NB4 (cell line): ENCODE results near the gene CERCAM.

Experiments used
- DNase-seq: peaks from one replicate; pipeline ENCODE4 v3.0.0; 2010; ENCODE audit warnings: low read depth
- H3K4me3 ChIP-seq: one replicate; pipeline ENCODE4 v1.5.1; 2011; ENCODE audit warnings: mild to moderate bottlenecking, low read depth, low read length, moderate library complexity
- MYC ChIP-seq: IDR thresholded peaks from 2 replicates; pipeline ENCODE4 v1.6.1; 2011; ENCODE audit warnings: low read depth, low read length
- POLR2A ChIP-seq: IDR thresholded peaks from 2 replicates; pipeline ENCODE4 v1.6.1; 2011; ENCODE audit warnings: mild to moderate bottlenecking; ENCODE audit not compliant: insufficient read length; ENCODE audit errors: extremely low read depth
- TF ChIP-seq, protein P1 (sequence below): IDR thresholded peaks from 2 replicates; pipeline ENCODE4 v1.6.1; 2011; ENCODE audit warnings: low read depth, low read length
- TF ChIP-seq, protein P2 (sequence below): IDR thresholded peaks from one replicate; pipeline ENCODE4 v1.5.1; 2012; ENCODE audit warnings: low read depth, low read length

The CERCAM gene

DNA sequence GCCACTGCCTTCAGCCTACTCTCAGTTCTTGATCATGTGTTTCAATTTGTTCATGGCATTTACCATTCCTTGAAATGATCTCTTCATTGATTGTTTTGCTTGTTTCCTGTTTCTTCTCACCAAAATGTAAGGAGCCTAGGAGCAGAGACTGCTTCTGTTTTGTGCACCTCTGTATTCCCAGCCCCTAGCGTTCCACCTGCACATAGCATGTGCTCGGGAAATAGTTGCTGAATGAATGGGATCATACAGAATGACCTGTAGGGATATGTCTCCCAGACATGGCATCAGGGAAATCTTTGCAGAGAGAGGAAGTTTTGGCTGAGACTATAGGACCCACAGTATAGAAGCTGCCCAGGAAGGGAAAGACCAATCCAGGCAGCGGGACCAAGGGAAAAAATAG lies 6.2 kb upstream of the CERCAM start:
- no peak for DNase-seq
- TF ChIP-seq MYC (no peak), POLR2A (no peak)
- TF ChIP-seq, protein P1, sequence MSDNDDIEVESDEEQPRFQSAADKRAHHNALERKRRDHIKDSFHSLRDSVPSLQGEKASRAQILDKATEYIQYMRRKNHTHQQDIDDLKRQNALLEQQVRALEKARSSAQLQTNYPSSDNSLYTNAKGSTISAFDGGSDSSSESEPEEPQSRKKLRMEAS = no peak
- TF ChIP-seq, protein P2, sequence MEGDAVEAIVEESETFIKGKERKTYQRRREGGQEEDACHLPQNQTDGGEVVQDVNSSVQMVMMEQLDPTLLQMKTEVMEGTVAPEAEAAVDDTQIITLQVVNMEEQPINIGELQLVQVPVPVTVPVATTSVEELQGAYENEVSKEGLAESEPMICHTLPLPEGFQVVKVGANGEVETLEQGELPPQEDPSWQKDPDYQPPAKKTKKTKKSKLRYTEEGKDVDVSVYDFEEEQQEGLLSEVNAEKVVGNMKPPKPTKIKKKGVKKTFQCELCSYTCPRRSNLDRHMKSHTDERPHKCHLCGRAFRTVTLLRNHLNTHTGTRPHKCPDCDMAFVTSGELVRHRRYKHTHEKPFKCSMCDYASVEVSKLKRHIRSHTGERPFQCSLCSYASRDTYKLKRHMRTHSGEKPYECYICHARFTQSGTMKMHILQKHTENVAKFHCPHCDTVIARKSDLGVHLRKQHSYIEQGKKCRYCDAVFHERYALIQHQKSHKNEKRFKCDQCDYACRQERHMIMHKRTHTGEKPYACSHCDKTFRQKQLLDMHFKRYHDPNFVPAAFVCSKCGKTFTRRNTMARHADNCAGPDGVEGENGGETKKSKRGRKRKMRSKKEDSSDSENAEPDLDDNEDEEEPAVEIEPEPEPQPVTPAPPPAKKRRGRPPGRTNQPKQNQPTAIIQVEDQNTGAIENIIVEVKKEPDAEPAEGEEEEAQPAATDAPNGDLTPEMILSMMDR = no peak
- no peak overlapping the region for H3K4me3 ChIP-seq

DNA sequence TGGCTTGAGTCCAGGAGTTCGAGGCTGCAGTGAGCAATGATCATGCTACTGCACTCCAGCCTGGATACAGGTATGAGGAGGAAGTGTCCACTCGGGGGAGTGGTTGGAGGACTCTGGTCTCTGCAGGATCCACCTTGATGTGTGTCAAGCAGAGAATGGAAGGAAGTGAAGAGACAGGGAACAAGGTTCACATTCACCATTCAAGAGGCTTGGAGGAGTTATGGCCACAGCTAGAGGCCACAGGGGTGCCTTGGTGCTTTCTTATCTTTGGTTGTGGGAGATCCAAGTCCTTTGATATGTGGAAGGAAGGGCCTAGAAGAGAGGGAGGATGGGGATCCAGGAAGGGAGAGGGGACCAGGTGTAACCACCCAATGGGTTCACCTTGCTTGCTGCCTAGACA lies 5.4 kb upstream of the CERCAM start:
- no peak for DNase-seq
- H3K4me3 ChIP-seq = no peak overlapping the region
- no peak for TF ChIP-seq POLR2A
- TF ChIP-seq, protein P2 = no peak
- TF ChIP-seq, protein P1 = no peak
- TF ChIP-seq MYC = no peak

DNA sequence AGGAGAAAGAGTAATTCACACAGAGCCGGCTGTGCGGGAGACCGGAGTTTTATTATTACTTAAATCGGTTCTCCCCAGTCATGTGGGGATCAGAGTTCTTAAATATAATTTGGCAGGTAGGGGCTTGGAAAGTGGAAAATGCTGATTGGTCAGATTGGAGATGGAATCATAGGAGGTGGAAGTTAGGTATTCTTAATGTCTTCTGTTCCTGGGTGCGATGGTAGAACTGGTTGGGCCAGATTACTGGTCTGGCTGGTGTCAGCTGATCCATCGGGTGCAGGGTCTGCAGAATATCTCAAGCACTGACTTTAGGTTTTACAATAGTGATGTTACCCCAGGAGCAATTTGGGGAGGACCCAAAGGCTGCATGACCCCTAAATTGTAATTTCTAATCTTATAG lies 4.6 kb upstream of the CERCAM start:
- TF ChIP-seq, protein P1 = no peak
- TF ChIP-seq, protein P2 = no peak
- TF ChIP-seq MYC = no peak
- no peak for TF ChIP-seq POLR2A
- H3K4me3 ChIP-seq = no peak overlapping the region
- no peak for DNase-seq

DNA sequence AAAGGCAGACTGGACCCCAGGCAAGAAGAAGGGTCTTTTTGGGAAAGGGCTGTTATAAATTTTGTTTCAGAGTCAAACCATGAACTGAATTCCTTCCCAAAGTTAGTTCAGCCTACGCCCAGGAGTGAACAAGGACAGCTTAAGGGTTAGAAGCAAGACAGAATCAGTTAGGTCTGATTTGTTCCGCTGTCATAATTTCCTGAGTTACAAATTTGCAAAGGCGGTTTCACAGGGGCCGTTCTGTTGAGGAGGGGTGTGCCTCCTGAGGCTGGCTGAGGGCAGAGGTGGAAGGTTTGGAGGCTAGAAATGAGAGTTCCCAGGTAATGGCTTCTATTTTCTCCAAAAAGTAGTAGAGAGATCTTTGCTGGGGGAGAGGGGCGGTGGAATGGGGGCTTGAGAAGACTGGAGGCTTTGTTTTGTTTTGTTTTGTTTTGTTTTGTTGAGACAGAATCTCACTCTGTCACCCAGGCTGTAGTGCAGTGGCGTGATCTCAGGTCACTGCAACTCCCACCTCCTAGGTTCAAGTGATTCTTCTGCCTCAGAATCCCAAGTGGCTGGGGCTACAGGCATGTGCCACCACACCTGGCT lies 4.1 kb upstream of the CERCAM start:
- TF ChIP-seq, protein P1 = no peak
- TF ChIP-seq MYC (no peak), POLR2A (no peak)
- TF ChIP-seq, protein P2 = no peak
- no peak overlapping the region for H3K4me3 ChIP-seq
- peak; percentile 56 for DNase-seq

DNA sequence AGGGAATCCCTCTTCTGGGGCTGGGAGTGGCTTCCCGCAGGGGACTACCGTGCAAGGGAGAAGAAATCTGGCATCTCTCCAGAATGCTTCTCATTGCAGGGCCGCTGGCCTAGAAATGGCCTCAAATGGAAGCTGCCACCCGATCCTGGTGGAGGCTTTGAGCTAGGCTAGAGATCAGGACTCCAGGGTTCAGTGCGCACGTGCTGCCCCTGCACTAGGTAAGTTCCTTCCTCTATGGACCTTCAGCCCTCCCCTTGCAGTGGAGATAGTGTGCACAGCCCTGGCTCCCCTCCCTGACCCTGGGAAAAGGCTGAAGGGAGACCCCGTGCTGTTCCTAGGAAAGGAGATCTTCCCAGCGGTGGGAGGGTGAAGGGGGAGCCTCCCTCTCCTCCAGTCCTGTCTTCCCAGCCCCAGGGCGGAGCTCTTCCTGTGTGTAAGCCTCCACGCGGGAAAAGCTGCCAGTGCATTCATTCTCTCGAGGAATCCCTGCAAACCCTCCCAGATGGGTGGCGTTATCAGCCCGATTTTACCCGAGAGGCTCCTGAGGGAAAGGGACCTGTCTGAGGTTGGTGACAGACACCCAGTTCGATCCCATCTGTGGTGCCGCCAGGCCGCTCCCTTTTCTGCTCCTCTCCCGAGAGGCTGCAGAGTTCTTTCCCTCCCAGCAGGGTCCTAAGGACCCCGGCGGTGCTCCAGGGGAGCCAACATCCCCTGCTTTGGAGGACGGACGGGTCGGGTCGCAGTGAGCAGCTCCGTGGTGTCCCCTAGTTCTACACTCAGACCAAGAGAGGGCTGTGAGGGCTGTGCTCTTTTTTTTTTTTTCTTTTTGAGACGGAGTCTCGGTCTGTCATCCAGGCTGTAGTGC lies 1.4 kb upstream of the CERCAM start:
- TF ChIP-seq, protein P2 = no peak
- no peak for TF ChIP-seq POLR2A
- TF ChIP-seq MYC = no peak
- TF ChIP-seq, protein P1 = no peak
- H3K4me3 ChIP-seq = no peak overlapping the region
- no peak for DNase-seq
